NCI-H345 treated with DMSO at 0.1 percent for 48 hours (cell line): ENCODE data around the gene RNASEH2A.

ENCODE experiments used
- DNase-seq: peaks from one replicate; lab custom pipeline; 2025; ENCODE audit not compliant: unreplicated experiment; lab: John Stamatoyannopoulos, UW

The RNASEH2A gene

DNA sequence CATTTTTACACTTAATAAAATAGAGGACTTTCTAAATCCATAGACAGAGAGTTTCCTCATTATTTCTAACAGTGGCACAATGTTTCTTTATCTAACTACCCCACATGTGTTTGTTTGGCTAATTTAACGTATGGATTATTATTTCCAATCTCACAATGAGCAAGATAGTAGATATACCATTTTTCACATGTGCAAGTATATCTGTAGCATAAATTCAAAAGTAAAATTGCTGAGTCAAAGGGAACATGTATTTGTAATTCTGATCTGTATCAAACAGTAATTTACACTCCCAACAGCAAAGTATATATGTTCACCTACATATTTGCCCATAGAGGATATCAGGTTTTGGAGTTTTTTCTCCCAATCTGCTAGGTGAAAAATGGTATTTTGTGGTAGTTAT, 50.3 kb downstream of the RNASEH2A start:
- no peak for DNase-seq

- no peak for DNase-seq
Measured at GRCh38 chr19:12858041-12858928, 51.9 kb downstream of the RNASEH2A start.

DNA sequence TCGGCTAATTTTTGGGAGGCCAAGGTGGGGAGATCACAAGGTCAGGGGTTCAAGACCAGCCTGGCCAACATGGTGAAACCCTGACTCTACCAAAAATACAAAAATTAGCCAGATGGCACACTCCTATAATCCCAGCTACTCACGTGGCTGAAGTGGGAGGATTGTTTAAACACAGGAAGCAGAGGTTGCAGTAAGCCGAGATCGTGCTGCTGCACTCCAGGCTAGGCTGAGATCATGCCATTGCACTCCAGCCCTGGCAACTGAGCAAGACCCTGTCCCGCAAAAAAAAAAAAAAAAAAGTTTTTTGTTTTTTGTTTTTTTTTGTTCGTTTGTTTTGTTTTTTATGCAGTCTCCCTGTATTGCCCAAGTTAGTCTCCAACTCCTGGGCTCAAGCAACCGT, 53.2 kb downstream of the RNASEH2A start:
- DNase-seq: no peak
